ENCODE measurements around the gene CCDC50. TPM values are rescaled to one million over a fixed set of nuclear protein-coding genes. Genes with fewer than 3 reads are reported as not detected.

Gene CCDC50
- polyA plus RNA-seq, 1 donor: 30.1 TPM

GRCh38 chr3:191428177-191428576 lies 99.0 kb downstream of the CCDC50 start:
- no peak for DNase-seq

GRCh38 chr3:191430103-191430502 lies 100.9 kb downstream of the CCDC50 start:
- no peak for DNase-seq

- DNase-seq: no peak
These were observed 102.1 kb downstream of the CCDC50 start for GRCh38 chr3:191431160-191431822.

- DNase-seq: no peak
These were observed 103.0 kb downstream of the CCDC50 start for GRCh38 chr3:191432162-191432561.

- DNase-seq: no peak
These were observed 104.8 kb downstream of the CCDC50 start for GRCh38 chr3:191434024-191434423.

- no peak for DNase-seq
These were observed 106.8 kb downstream of the CCDC50 start for GRCh38 chr3:191435981-191436380.

- no peak for DNase-seq
These were observed 109.1 kb downstream of the CCDC50 start for GRCh38 chr3:191438150-191438814.

- DNase-seq: no peak
These were observed 111.3 kb downstream of the CCDC50 start for GRCh38 chr3:191440532-191440931.

- DNase-seq: no peak
These were observed 112.5 kb downstream of the CCDC50 start for GRCh38 chr3:191441687-191442086.

GRCh38 chr3:191444569-191444968 lies 115.4 kb downstream of the CCDC50 start:
- DNase-seq: no peak

Other genes starting within 250 kb of the CCDC50 start
- gene OSTN, start 130.2 kb upstream of the CCDC50 start, polyA plus RNA-seq (ENCODE audit: insufficient read length): 1.4 TPM
- 0.19 TPM for gene UTS2B, start 1.1 kb downstream of the CCDC50 start, polyA plus RNA-seq (ENCODE audit: insufficient read length)
- not detected for gene PYDC2, start 131.8 kb downstream of the CCDC50 start, polyA plus RNA-seq (ENCODE audit: insufficient read length)

Data from hindlimb muscle (tissue), 1 donor.